ENCODE data around the gene LRRN4CL.
"Not testable (repeated sequence)": the region's sequence is repeated elsewhere in the genome, so short reads cannot be mapped to it uniquely, and the experiment has no call there.

Gene LRRN4CL

GRCh38 chr11:62680825-62681240 lies 8.5 kb downstream of the LRRN4CL start:
- H3K4me3 ChIP-seq (ENCODE audit: low read length), result no peak overlapping the region
- DNase-seq (ENCODE audit: low read depth), result no peak
- TF ChIP-seq CTCF (conservative IDR thresholded peaks at IDR 0.05; ENCODE audit: low read depth, low read length), result peak; percentile 64

- no peak for TF ChIP-seq CTCF (conservative IDR thresholded peaks at IDR 0.05; ENCODE audit: low read depth, low read length)
- H3K4me3 ChIP-seq (ENCODE audit: low read length), result peak within 1 kb of the TSS; percentile 95
- no peak for DNase-seq (ENCODE audit: low read depth)
Observed at GRCh38 chr11:62678770-62679696, 10.3 kb downstream of the LRRN4CL start, which contains the start of gene UBXN1. TSS of gene UBXN1 (minus strand) at chr11:62679073. CDS start at chr11:62678923, 150 bp downstream.

- TF ChIP-seq CTCF (conservative IDR thresholded peaks at IDR 0.05; ENCODE audit: low read depth, low read length), result no peak
- no peak for DNase-seq (ENCODE audit: low read depth)
- H3K4me3 ChIP-seq (ENCODE audit: low read length), result peak overlapping the region; percentile 95
Observed at GRCh38 chr11:62678433-62678769, 10.9 kb downstream of the LRRN4CL start.

DNA sequence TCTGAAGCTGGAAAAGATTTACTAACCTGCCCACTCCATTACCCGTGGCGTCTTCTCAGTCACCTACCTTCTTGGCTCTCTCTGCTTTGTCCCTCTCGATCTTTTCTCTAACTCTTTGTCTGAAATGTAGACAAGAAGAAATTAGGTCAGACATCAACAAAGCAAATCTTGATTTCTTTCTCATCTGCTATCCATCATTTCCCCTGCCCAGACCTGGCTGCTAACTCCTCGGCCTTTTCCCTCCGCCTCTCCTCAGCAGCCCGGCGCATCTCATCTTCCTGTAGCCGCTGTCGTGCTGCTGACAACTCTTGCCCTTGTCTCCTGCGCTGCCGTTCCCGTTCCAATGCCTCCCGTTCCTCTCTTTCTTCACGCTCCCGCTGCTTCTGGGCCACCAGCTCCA lies 11.6 kb downstream of the LRRN4CL start:
- no peak for DNase-seq (ENCODE audit: low read depth)
- no peak for TF ChIP-seq CTCF (conservative IDR thresholded peaks at IDR 0.05; ENCODE audit: low read depth, low read length)
- H3K4me3 ChIP-seq (ENCODE audit: low read length), result peak overlapping the region; percentile 95

GRCh38 chr11:62677156-62677555 lies 12.2 kb downstream of the LRRN4CL start:
- no peak for DNase-seq (ENCODE audit: low read depth)
- H3K4me3 ChIP-seq (ENCODE audit: low read length), result no peak overlapping the region
- no peak for TF ChIP-seq CTCF (conservative IDR thresholded peaks at IDR 0.05; ENCODE audit: low read depth, low read length)

DNA sequence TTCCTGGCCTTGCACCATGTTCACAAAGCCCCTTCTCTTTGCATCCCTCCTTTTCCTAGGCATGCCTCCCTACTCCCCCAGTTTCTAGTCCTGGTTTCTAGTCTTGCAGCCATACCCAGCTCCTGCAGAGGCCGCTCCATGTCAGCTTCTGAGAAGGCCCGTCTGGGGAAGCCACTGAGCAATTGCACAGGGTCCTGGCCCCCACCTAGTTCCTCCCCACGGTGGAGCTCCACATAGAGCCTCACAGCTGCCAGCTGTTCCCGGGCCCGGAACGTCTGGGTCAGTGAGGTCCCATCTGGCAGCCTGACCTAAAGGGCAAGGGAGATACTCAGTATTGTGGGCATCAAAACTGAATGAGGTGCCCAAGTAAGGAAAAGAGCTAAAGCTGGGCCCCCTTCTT lies 12.6 kb downstream of the LRRN4CL start:
- DNase-seq (ENCODE audit: low read depth), result no peak
- no peak for TF ChIP-seq CTCF (conservative IDR thresholded peaks at IDR 0.05; ENCODE audit: low read depth, low read length)

DNA sequence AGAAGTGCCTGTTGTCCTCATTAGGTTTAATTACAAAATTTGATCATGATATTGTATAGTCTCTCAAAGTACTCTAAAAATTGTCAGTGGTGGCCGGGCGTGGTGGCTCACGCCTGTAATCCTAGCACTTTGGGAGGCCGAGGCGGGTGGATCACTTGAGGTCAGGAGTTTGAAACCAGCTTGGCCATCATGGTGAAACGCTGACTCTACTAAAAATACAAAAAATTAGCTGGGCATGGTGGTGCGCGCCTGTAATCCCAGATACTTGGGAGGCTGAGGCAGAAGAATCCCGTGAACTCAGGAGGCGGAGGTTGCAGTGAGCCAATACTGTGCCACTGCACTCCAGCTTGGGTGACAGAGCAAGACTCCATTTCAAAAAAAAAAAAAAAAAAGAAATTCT lies 13.9 kb downstream of the LRRN4CL start:
- not testable (repeated sequence) for DNase-seq (ENCODE audit: low read depth); H3K4me3 ChIP-seq (ENCODE audit: low read length)

More for the DNA sequence above, 12.6 kb downstream of the LRRN4CL start:
- no peak overlapping the region for H3K4me3 ChIP-seq (ENCODE audit: low read length)
